ES-I3 (cell line): ENCODE data around the gene PYCARD.

ENCODE experiments used
- H3K36me3 ChIP-seq: 2 replicates; pipeline ENCODE4 v1.6.1; 2013; ENCODE audit warnings: mild to moderate bottlenecking, low read length, control low read depth, moderate library complexity; ENCODE audit not compliant: insufficient read depth
- H3K4me1 ChIP-seq: 2 replicates; pipeline ENCODE4 v1.6.1; 2013; ENCODE audit warnings: mild to moderate bottlenecking, control low read depth, low read length; ENCODE audit not compliant: insufficient read depth
- H3K9ac ChIP-seq: 2 replicates; pipeline ENCODE4 v1.6.1; 2013; ENCODE audit warnings: low read depth, mild to moderate bottlenecking, low read length, moderate library complexity
- H3K9me3 ChIP-seq: 2 replicates; pipeline ENCODE4 v1.6.1; 2013; ENCODE audit warnings: mild to moderate bottlenecking, low read length, moderate library complexity; ENCODE audit not compliant: control insufficient read depth, insufficient read depth

PYCARD gene

DNA sequence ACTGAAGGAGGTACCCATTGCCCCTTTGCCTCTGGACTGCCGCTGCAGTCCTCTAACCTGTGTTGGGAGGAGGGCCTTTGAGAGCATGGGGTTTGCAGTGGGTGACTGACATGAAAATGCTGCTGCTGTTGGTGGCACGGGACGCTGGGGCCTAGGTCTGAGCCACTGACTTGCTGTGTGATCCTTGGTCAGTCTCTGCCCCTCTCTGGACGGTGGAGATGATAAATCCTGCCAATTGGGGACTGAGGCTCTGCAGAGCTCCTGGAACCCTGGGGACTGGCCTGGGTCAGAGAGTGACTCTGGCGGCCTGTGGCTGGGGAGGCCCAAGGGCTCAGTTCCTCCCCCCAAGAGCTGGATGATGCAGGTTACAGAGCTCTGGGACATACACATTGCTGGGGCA lies 20.5 kb upstream of the PYCARD start:
- no peaks in the 10 kb centered on the region for H3K36me3 ChIP-seq
- no peaks in the 10 kb centered on the region for H3K9me3 ChIP-seq
- H3K9ac ChIP-seq = no peak overlapping the region
- H3K4me1 ChIP-seq = no peaks in the 10 kb centered on the region

DNA sequence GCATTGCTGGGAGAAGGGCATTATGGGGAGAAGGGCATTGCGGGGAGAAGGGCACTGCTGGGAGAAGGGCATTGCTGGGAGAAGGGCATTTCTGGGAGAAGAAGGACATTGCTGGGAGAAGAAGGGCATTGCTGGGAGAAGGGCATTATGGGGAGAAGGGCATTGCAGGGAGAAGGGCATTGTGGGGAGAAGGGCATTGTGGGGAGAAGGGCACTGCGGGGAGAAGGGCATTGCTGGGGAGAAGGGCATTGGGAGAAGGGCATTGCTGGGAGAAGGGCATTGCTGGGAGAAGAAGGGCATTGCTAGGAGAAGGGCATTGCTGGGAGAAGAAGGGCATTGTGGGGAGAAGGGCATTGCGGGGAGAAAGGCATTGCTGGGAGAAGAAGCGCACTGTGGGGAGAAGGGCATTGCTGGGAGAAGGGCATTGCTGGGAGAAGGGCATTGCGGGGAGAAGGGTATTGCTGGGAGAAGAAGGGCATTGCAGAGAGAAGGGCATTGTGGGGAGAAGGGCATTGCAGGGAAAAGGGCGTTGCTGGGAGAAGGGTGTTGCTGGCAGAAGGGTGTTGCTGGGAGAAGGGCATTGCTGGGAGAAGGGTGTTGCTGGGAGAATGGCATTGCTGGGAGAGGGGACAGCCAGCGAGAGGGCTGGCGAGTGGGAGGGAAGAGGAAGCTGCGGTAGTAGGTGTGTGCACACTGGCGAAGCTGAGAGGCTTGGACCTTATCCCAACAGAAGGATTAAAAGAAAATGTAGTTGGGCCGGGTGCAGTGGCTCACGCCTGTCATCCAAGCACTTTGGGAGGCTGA lies 19.0 kb upstream of the PYCARD start:
- H3K4me1 ChIP-seq = no peaks in the 10 kb centered on the region
- H3K9me3 ChIP-seq = no peaks in the 10 kb centered on the region
- no peaks in the 10 kb centered on the region for H3K36me3 ChIP-seq
- H3K9ac ChIP-seq = no peak overlapping the region

DNA sequence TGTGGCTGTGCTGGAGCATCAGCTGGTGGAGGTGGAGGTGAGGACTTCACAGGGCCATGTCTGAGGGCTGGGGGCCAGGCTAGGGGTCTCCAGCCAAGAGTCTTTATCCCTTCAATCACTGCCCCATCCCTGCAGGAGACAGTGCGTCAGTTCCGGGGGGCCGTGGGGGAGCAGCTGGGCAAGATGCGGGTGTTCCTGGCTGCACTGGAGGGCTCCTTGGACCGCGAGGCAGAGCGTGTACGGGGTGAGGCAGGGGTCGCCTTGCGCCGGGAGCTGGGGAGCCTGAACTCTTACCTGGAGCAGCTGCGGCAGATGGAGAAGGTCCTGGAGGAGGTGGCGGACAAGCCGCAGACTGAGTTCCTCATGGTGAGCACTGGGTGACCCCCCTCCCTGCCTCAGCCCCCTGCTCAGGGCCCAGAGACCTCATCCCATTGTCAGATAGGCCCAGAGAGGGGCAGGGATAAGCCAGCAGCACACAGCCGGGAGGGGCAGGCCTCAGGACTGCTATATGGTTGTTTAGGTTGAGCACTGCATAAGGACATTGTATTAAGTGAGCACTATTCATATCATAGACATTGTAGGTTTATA lies 16.7 kb upstream of the PYCARD start:
- Histone ChIP-seq H3K9me3 (no peaks in the 10 kb centered on the region), H3K9ac (no peak overlapping the region), H3K36me3 (no peaks in the 10 kb centered on the region), H3K4me1 (peaks cover 1% of the 10 kb centered on the region; the same call in 1 of the 2 replicates)

DNA sequence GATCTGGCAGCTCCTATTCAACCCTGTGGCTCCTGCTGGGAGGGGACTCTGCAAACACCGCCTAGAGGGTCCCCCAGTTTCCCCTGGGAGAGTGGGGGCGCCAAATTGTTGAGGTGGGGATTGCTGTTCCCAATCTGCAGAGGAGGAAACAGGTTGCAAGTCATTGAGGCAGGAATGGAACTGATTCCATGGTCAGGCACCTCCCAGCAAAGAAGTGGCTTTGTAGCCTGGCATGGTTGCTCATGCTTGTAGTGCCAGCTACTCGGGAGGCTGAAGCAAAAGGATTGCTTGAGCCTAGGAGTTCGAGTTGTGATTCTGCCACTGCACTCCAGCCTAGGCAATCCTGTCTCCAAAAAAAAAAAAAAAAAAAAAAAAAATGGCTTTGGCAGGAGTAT lies 14.6 kb upstream of the PYCARD start:
- H3K9ac ChIP-seq = peak overlapping the region; percentile 38; the same call in 1 of the 2 replicates
- H3K4me1 ChIP-seq = peaks cover 5% of the 10 kb centered on the region; the same call in 1 of the 2 replicates
- H3K36me3 ChIP-seq = no peaks in the 10 kb centered on the region
- no peaks in the 10 kb centered on the region for H3K9me3 ChIP-seq

DNA sequence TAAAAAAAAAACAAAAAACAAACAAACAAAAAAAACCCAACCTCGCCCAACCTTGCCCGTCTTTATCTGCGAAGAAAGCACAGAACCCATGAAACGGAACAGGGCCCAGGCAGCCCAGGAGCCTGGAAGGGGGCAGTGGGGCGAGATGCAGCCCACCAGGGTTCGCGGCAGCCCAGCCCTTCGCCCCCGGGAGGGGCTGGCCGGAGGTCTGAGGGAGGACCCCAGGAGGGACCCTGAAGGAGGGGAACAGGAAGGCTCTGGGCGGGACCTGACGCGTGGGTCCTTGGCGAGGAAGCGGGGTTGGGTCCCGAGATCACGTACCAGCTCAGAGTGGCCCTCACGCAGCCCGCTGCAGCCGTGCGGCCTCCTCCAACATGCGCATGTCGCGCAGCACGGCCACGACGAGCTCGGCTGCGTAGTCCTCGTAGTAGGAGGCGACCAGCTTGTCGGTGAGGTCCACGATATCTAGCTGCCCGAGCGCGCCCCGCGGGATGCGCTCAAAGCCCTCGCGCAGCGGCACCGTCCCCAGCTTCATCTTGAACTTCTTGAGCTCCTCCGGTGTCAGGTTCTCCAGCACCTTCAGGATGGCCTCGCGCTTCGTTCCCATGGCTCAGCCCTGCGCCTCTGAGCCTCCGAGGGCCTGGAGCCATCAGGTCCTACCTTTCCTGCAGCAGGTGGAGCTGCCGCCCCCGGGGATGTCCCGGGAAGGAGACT lies 14.0 kb upstream of the PYCARD start, which contains the start of gene PYDC1:
PYDC1 (minus strand) TSS at position 714 of the 714 bp plus-strand sequence; CDS start at position 607, 107 bp downstream.
- peaks cover 5% of the 10 kb centered on the region; the same call in 1 of the 2 replicates for H3K4me1 ChIP-seq
- peak within 1 kb of the TSS; percentile 38; the same call in 1 of the 2 replicates for H3K9ac ChIP-seq
- no peaks in the 10 kb centered on the region for H3K9me3 ChIP-seq
- no peaks in the 10 kb centered on the region for H3K36me3 ChIP-seq

DNA sequence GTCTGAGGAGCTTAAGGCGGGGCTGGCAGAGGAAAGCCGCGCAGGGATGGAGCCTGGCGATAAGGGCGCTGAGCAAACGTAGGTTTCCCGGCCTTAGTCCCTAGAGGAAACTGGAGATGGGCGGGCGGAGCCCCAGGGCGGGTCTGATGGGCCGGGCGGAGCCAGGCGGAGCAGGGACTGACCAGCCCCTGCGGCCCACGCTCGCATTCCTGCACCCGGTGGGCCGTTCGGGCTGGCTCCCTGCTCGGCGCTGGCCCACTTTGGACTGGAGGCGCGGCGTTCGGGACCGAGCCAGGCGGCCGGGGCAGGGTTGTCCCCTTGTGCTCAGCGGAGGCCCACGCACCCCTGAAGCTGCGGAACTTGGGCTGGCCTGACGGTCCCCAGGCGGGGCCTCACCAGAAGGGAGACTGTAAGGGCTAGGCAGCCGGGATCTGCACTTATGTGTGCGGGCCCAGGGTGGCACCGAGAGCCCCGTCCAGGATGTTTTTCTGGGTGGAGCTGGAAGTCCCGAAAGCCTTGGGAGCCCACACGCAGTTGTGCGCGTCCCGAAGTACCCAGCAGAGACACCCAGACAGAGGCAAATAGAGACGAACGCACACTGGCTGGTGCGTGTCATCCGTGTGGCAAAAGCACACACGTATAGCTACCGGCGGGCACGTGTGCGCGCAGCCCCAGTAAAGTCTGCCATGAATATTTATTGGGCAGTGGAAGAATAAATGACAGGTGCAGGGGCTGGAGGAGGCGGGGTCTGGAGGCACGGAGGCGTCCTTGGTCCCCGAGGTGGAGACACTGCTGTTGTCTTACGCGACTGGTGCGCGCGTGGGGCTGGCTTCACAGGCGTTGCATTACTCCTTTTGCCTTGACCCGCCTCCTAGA lies 13.0 kb upstream of the PYCARD start:
- H3K9ac ChIP-seq = peak overlapping the region; percentile 49; the same call in 1 of the 2 replicates
- H3K36me3 ChIP-seq = no peaks in the 10 kb centered on the region

DNA sequence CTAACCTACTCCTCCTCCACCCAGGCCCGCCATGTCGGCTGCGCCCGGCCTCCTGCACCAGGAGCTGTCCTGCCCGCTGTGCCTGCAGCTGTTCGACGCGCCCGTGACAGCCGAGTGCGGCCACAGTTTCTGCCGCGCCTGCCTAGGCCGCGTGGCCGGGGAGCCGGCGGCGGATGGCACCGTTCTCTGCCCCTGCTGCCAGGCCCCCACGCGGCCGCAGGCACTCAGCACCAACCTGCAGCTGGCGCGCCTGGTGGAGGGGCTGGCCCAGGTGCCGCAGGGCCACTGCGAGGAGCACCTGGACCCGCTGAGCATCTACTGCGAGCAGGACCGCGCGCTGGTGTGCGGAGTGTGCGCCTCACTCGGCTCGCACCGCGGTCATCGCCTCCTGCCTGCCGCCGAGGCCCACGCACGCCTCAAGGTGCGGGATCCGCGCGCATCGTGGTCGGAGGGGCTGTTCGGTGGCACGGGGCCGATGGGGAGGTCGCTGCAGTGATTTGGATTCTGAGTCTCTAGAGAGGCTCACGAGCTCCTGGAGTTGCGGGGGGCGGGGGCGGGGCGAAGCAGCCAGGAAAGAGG lies 12.2 kb upstream of the PYCARD start:
- Histone ChIP-seq H3K36me3 (no peaks in the 10 kb centered on the region), H3K4me1 (peaks cover 5% of the 10 kb centered on the region; the same call in 1 of the 2 replicates), H3K9me3 (no peaks in the 10 kb centered on the region), H3K9ac (peak overlapping the region; percentile 49)

More for the DNA sequence above, 13.0 kb upstream of the PYCARD start:
- Histone ChIP-seq H3K4me1 (peaks cover 5% of the 10 kb centered on the region; the same call in 1 of the 2 replicates), H3K9me3 (no peaks in the 10 kb centered on the region)

DNA sequence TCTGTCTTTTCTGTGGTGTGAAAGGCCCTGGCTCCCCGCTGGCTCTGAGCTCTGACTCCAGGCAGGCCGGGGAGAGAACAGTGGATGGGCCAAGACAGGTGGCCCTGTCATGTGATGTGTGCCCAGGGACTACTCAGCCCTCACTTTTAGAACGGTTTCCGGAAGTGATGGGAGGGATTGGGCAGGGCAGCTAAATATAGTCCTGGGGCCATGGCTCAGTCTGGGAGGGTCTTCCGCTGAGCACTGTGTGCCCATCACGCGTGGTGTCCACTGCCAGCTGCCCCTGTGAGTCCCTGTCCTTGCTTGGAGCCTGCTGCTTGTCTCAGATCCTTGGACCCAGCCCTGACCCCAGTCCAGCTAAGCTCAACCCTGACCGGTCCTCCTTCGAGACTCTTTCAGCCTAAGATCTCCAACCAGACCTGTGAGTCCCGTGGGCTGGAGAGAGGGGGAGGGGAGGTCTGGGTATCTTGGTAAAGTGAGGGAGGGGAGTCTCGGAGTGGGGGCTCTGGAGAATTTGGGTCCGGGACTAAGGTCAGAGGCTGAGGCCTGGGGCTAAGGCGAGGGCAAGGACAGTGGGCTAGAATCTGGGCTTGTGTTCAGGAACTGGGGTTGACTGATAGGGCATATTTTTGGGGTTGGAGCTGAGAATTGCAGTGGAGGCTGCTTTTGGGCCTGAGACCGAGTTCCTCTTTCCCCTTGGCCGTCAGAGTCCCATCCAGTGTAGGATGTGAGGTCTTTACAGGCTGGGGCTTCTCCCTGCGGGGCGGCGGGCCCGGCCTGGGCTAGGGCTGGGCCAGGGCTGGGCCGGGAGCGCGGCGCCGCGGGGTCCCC lies 11.5 kb upstream of the PYCARD start, which contains the start of gene TRIM72:
TRIM72 (plus strand) TSS at position 243 of the 831 bp plus-strand sequence. CDS start 620 bp downstream, outside the sequence.
- Histone ChIP-seq H3K4me1 (peaks cover 5% of the 10 kb centered on the region; the same call in 1 of the 2 replicates), H3K36me3 (no peaks in the 10 kb centered on the region), H3K9me3 (no peaks in the 10 kb centered on the region), H3K9ac (peak within 1 kb of the TSS; percentile 49)

DNA sequence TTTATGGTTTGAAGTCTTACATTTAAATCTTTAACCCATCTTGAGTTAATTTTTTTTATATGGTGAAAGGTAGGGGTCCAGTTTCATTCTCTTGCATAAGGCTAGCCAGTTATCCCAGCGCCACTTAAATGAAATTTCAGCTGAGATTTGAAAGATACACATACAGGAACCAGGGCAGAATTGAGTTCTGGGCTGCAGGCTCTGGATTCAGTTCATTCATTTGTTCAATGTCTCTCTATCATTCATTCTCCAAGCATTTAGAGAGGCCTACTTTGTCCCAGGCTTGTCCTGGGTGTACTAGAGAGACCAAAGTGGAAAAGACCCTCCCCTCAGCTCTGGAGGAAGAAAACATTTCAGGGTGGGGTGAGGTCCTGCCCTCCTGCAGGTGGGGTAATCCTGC lies 10.8 kb upstream of the PYCARD start:
- no peaks in the 10 kb centered on the region for H3K36me3 ChIP-seq
- H3K9me3 ChIP-seq = no peaks in the 10 kb centered on the region
- no peak overlapping the region for H3K9ac ChIP-seq
- peaks cover 5% of the 10 kb centered on the region; the same call in 1 of the 2 replicates for H3K4me1 ChIP-seq

DNA sequence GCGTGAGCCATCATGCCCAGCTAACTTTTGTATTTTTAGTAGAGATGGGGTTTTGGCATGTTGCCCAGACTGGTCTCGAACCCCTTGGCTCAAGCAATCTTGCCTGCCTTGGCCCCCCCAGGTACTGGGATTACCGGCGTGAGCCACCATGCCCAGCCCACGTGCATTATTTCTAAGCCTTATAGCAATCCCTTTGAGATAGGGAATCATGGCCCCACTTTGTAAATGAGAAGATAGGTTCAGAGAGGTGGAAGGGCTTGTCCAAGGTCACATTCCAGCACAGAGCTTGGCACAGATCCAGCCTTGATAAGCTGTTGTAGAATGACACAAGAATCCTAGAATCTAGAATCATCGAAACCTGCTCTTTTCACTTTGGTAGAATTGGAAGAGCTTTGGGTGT lies 4.2 kb upstream of the PYCARD start:
- Histone ChIP-seq H3K36me3 (no peaks in the 10 kb centered on the region), H3K9ac (no peak overlapping the region), H3K4me1 (no peaks in the 10 kb centered on the region), H3K9me3 (no peaks in the 10 kb centered on the region)

DNA sequence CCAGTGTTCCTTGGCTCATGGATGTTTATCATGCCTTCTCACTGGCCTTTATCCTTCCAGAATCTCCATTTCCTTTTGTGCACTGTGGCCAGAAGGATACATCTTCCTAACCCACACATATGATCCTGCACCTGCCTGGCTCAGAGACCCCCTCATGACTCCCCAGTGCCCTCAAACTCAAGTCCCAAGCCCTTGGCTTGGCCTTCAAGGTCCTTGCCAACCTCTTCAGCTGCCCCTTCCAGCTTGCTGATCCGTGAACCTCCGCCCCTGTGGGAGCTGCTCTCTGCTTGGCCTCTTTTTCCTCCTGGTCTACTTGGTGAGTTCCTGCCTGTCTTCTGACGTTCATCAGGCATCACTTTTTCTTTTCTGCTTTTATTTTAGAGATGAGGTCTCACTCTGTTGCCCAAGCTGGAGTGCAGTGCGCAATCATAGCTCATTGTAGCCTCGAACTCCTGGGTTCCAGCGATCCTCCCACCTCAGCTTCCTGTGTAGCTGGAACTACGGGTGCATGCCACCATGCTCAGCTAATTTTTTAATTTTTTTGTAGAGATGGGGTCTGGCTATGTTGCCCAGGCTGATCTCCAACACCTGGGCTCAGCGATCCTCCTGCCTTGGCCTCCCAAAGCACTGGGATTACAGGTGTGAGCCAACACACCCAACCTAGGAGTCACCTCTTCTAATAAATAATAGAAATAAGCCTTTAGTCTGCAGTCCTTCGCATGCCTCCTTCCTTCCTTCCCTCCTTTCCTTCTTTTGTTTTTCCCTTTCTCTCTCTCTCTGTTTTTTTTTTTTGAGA lies 2.5 kb upstream of the PYCARD start:
- Histone ChIP-seq H3K4me1 (peaks cover 7% of the 10 kb centered on the region; the same call in 1 of the 2 replicates), H3K9me3 (no peaks in the 10 kb centered on the region), H3K36me3 (no peaks in the 10 kb centered on the region; the same call in 1 of the 2 replicates), H3K9ac (no peak overlapping the region)
